Loucy (cell line): ENCODE data around the gene ACBD7.

Experiments
- CTCF ChIP-seq: fragments of 200-600 bp; sonication (generic); conservative IDR thresholded peaks from 2 replicates; pipeline ENCODE4 v1.5.1; 2014; ENCODE audit warnings: mild to moderate bottlenecking, antibody characterized with exemption, low read length
- EZH2phosphoT487 ChIP-seq: fragments of 200-600 bp; IDR thresholded peaks from 2 replicates; pipeline ENCODE4 v1.6.1; 2018; ENCODE audit warnings: antibody characterized with exemption, mild to moderate bottlenecking, moderate library complexity, borderline replicate concordance

DNA sequence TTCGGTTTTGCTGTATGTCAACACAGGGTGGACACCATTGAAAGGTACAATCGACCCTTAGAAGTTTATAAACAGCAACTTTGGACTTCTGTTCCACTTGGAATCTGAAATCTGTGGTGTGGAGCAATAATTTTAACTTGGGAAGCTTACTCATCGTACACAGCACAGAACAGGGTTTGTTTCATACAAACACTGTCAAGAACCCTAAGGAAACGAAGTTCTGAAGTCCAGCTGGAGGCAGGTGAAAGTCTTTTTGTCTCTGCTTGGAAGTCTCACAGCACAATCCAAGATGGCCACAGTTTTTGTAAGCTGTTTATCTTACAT, 48.4 kb upstream of the ACBD7 start:
- TF ChIP-seq CTCF (no peak), EZH2phosphoT487 (no peak)
